HG02623 (cell line): Measurements from ENCODE around the gene SRGAP1.
A peak's percentile ranks its signal among the peaks of the same experiment; 100 is the strongest.
"Not testable (repeated sequence)": the region's sequence is repeated elsewhere in the genome, so short reads cannot be mapped to it uniquely, and the experiment has no call there.

ENCODE experiments used
- ATAC-seq: cut with Tn5 transposase; IDR thresholded peaks from one replicate; pipeline ENCODE4 v1.9.1; 2021; ENCODE audit warnings: moderate library complexity; ENCODE audit not compliant: unreplicated experiment

Gene SRGAP1

DNA sequence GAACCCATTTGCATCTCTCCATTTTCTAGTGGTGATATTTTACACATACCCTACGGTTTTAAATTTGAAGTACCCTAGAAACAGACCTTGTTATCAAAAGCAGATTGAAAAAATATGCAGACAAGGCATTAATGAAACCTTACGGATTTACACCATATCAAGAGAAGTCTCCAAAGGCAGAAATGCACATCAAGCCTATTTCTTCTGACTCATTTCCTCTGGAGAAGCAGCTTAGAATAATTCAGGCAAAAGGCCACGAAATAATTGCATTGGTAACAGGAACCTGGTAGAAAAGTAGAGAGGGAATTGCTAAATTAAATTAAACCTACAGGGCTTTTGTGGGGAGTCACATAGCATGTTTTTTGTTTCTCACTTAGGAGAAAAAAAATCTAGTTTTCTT lies 342.9 kb downstream of the SRGAP1 start:
- ATAC-seq = no peak

DNA sequence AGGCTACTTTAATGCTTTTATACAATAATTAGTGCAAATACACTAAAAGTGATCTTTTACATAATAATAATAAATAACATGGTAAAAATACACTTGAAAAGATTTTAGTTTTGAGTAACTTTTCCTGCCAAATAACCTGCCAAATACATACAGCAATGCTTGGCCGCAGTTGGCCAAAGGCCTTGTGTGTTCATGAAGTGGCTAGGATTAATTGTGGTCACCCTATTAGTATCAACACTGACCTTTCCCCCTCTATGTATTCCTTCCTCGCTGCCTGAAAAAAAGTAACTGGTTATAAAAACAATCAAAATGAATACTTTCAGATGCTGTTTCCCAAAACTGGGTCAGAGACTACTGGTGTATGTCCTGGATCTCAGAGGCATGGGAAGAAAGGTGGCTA lies 343.3 kb downstream of the SRGAP1 start:
- ATAC-seq = no peak

DNA sequence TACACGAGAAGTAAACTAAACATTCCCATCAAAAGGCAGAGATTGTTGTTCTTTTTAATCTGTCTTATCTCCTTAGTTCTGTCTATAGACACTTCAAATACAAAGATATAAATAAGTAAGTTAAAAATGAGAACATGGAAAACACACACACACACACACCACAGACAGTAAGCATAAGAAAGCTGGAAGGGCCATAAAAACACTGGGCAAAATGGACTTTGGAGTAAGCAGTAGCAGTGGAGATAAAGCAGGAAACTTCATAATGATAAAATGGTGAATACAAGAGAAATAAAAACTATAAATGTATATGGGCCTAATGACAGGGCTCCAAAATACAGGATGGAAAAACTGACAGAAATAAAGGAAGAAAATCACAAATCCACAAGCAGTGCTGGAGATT lies 345.0 kb downstream of the SRGAP1 start:
- ATAC-seq = no peak

DNA sequence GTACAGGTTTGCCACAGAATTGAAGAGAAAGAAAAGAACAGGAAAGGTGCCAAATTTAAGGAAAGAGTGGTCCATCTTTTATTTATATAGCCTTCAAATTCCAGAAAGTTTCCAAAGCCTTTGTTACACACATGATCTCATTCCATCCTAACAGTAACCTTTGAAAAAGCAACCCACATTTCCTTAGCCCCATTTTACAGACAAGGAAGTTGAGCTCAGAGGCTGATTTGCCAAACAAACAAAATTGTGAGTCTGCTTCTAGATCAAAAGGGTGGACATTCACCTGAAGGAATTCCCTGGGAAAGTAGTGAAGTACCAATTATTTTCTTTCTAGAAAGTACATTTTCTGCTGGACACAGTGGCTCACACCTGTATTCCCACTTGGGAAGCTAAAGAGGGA lies 345.6 kb downstream of the SRGAP1 start:
- ATAC-seq = no peak

DNA sequence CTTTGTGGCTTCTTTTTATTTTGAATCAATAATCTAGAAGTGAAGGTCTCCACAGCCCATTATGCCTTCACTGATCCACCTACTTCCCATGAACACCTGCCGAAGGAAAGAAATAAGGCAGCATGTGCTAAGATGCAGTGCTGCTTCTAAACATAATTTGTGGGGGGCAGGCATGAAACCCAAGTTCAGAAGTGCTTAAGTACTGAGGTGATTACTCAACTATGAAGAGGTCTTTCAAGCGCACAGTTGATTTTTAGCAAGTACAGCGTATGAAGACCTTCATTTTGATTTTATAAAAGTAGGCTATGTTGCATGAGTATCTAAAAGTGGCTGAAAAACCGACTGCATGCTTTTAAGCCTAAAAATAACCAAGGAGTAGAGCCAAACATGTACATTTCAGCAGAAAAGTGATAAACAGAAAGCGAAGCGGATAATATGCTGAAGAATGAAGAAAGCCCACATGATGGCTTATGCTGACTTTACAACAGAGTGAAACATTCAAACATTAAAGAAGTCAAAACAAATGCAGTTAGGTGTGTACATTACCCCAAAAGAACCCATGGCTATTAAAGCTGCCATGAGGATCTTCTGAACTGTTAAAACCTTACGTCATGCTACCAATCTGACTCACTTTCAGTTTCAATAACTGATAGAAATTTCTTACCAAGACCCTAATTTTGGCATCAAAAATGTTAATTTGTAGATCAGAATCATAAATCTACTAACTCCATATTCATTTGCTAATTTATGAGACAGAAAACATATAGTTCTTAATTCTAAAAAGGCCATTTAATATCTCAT lies 348.3 kb downstream of the SRGAP1 start:
- peak; percentile 92 for ATAC-seq

DNA sequence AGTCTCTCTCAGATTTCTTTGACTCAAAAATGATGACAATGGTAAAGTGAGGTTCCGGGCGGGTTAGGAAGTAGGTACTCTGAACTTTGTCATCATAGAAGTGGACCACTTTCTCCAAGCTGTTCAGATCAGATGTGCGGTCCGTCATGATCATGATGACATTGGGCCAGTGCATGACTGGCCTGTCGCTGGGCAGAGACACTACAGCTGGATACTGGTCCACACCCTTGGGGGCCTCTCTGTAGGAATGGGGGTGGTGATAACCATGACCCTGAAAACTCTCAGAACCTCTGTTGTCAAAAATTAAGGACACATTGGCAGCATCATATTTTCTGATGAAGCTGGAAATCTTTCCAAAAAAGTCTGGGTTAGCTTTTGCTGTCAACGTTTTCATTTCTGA lies 349.4 kb downstream of the SRGAP1 start:
- no peak for ATAC-seq

DNA sequence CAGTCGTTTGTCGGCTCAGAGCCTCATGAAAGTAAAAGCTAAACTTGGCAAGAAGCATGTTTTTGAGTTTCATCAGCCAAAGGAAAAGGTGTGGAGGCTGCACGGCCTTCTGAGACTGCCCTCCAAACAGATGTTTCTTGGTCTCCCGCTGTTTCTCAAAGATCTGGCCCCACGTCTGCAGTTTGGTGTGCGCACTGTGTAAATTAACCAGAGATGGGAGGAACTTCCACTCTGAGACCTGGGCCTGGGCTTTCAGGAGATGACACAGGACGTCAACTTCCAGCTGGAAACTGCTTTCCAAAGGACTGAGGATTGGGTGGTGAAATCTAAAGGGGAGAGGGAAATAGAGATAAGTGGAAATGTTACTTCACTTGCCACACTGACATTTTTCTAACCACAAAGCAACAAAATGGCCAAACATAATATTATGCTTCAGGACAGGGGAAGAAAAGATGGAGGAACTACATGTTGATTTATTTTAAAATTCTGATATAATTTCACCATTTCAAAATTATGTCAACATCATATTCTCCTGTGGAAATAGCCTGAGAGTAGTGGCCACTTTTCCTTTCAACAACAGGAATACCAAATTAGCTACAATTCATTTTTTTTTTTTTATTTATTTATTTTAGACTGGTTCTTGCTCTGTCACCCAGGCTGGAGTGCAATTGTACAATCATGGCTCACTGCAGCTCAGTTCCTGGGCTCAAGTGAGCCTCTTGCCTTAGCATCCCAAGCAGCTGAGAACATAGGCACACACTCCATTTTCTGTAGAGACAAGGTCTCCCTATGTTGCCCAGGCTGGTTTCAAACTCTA lies 350.0 kb downstream of the SRGAP1 start:
- ATAC-seq = no peak

DNA sequence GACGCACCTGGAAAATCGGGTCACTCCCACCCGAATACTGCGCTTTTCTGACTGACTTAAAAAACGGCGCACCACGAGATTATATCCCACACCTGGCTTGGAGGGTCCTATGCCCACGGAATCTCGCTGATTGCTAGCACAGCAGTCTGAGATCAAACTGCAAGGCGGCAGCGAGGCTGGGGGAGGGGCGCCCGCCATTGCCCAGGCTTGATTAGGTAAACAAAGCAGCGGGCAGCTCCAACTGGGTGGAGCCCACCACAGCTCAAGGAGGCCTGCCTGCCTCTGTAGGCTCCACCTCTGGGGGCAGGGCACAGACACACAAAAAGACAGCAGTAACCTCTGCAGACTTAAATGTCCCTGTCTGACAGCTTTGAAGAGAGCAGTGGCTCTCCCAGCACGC lies 351.3 kb downstream of the SRGAP1 start:
- not testable (repeated sequence) for ATAC-seq

DNA sequence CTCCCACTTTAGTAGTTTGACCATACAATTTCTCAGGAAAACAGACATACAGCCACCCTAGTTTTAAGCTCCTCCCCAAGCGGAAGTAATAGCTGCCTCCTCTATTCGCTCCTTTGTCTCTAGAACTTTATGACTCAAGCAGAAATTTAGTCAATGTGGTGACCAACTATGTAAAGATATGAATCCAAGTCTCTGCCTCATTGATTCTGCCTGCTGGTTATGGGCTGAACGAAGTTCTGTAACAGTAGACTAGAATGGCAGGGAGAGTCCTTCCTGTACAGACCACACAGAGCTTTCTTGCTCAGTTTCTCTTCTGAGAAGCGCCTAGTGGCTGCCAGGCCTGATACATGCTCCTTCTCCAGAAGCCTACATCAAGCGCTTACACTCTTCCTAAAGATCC lies 358.5 kb downstream of the SRGAP1 start:
- no peak for ATAC-seq

DNA sequence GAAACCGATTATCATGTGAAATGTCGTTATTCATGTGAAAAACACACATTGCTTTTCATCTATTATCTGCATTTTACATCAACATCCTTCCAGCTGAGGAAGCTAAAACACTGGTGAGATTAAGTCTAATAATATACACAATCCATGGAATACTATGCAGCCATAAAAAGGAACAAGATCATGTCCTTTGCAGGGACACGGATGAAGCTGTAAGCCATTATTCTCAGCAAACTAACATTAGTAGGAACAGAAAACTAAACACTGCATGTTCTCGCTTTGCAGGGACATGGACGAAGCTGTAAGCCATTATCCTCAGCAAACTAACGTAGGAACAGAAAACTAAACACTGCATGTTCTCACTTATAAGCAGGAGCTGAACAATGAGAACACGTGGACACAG lies 359.3 kb downstream of the SRGAP1 start:
- ATAC-seq = no peak

DNA sequence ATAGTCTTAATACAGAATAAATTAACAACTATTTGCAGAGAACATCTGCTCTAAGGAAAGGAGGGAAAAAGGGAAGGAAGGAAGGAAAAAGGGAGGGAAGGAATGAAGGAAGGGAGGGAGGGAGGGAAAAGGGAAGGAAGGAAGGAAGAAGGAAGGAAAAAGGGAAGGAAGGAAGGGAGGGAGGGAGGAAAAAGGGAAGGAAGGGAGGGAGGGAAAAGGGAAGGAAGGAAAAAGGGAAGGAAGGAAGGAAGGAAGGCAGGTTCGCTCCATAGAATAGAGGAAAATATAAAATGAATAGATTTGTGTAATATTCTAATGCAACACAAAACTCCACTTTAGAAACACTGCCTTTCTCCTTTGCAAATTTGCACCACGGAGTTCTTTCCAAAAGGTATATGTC lies 361.0 kb downstream of the SRGAP1 start:
- ATAC-seq = no peak

DNA sequence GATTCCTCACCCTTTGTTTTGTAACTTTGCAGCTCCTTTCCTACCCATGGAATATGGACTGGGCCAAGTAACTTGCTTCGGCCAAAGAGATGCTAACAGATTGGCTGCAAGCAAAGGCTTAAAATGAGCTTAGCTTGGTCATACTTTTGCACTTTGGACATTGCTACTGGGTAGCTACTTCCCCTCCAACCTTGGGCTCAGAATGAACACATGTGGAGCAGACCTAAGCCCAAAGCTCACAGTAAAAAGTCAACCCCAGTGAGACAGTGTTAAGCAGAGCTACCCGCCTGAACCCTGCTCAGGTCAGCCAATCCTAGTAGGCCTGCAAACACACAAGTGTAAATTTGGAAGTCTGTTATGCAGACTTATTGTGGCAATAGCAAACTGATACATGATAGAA lies 363.0 kb downstream of the SRGAP1 start:
- ATAC-seq = no peak
